DND-41 (cell line): ENCODE results near the gene PRR29.

Experiments
- ATAC-seq: fragments of 200-7000 bp; cut with Tn5 transposase; 3 replicates; pipeline ENCODE4 v1.9.1; 2021; ENCODE audit warnings: low read depth; ENCODE audit not compliant: insufficient read depth
- DNase-seq: peaks from one replicate; pipeline ENCODE4 v3.0.0-alpha.2; 2020
- H2AFZ ChIP-seq: 2 replicates; pipeline ENCODE4 v1.6.0; 2012; ENCODE audit warnings: low read depth, low read length
- H3K27ac ChIP-seq: 2 replicates; pipeline ENCODE4 v1.5.1; 2012; ENCODE audit warnings: low read length, inconsistent platforms
- H3K27me3 ChIP-seq: fragments of 200-600 bp; sonication (generic); 2 replicates; pipeline ENCODE4 v1.6.0; 2012; ENCODE audit warnings: low read length, mild to moderate bottlenecking, inconsistent platforms; ENCODE audit not compliant: insufficient read depth, poor library complexity
- H3K36me3 ChIP-seq: 2 replicates; pipeline ENCODE4 v1.5.1; 2012; ENCODE audit warnings: low read length, inconsistent platforms; ENCODE audit not compliant: insufficient read depth
- H3K4me1 ChIP-seq: 2 replicates; pipeline ENCODE4 v1.5.1; 2012; ENCODE audit warnings: mild to moderate bottlenecking, low read length; ENCODE audit not compliant: insufficient read depth
- H3K4me2 ChIP-seq: 2 replicates; pipeline ENCODE4 v1.6.0; 2012; ENCODE audit warnings: mild to moderate bottlenecking, moderate library complexity, low read length, inconsistent platforms; ENCODE audit not compliant: insufficient read depth
- H3K4me3 ChIP-seq, 2 experiments: fragments of 200-600 bp in 1 of 2; shearing (Covaris generic) in 1 of 2; 2 replicates each; pipeline ENCODE4 v1.5.1; 2012 to 2016; ENCODE audit warnings: inconsistent platforms in 2 of 2, low read length in 2 of 2, mild to moderate bottlenecking in 2 of 2, low read depth in 1 of 2, moderate library complexity in 1 of 2
- H3K79me2 ChIP-seq: 2 replicates; pipeline ENCODE4 v1.6.0; 2012; ENCODE audit warnings: low read length, inconsistent platforms; ENCODE audit not compliant: insufficient read depth
- H3K9ac ChIP-seq: 2 replicates; pipeline ENCODE4 v1.6.0; 2012; ENCODE audit warnings: low read depth, mild to moderate bottlenecking, inconsistent platforms, low read length, moderate library complexity
- H3K9me3 ChIP-seq: 2 replicates; pipeline ENCODE4 v1.5.1; 2012; ENCODE audit warnings: low read length, moderate library complexity, mild to moderate bottlenecking, inconsistent platforms; ENCODE audit not compliant: insufficient read depth, severe bottlenecking
- H4K20me1 ChIP-seq: 2 replicates; pipeline ENCODE4 v1.6.0; 2012; ENCODE audit warnings: low read length; ENCODE audit not compliant: insufficient read depth
- EZH2 ChIP-seq: IDR thresholded peaks from 3 replicates; pipeline ENCODE4 v1.6.1; 2012; ENCODE audit warnings: borderline replicate concordance, low read depth, mild to moderate bottlenecking, moderate library complexity, low read length, inconsistent platforms; ENCODE audit not compliant: severe bottlenecking
- TF ChIP-seq, protein P1 (sequence below): IDR thresholded peaks from 2 replicates; pipeline ENCODE4 v1.5.1; 2012; ENCODE audit warnings: borderline replicate concordance, low read length, moderate library complexity, mild to moderate bottlenecking; ENCODE audit not compliant: poor library complexity, severe bottlenecking; ENCODE audit errors: extremely low read depth

PRR29 gene

DNA sequence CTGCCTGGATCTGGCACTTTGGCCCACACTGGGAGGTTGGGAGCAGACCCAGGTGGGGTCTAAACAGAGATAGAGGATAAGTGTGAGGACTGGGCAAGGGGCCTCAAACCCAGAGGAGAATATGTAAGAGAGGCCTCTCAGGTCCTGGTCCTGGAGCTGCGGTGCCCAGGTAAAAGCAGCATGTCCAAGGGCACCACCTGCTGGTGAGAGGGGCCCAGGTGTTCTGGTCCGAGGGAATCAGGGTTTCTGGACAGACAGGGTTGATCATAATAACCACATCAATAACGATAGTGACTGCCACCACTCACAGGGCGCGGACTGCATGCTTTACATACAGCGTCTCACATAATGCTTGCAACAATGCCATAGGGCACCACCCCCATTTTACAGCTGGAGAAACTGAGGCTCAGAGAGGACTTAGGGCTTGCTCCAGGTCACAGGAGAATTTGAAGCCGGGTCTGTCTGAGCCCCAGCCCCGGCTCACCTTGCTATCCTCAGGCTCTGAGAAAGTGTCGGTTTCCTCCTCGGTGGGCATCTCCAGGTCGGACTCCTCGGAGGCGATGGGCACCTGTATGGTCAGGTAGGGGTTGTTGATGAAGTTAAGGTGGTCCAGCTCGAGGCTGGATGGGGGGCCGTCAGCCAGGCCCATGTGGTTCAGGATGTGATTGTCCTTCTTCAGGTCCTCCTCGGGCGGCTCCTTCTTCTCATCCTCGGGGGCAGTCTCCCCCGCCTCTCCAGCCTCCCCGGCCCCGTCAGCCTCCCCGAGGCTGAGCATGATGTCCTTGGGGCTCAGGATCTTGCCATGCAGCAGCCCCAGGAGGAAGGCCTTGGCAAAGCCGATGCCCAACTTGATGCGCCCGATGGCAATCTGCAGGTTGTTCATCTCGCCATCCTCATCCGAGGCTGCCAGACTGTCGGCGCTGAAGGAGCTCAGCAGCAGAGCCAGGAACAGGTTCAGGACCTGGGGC is 46.9 kb upstream of the PRR29 start:
- H3K4me1 ChIP-seq = peaks cover 24% of the 10 kb centered on the region
- H3K9me3 ChIP-seq = no peaks in the 10 kb centered on the region
- no peaks in the 10 kb centered on the region for H3K36me3 ChIP-seq
- no peak overlapping the region for H3K27ac ChIP-seq
- H3K79me2 ChIP-seq = no peaks in the 10 kb centered on the region
- H3K4me3 ChIP-seq = no peak overlapping the region
- peaks cover 3% of the 10 kb centered on the region; the same call in 1 of the 2 replicates for H4K20me1 ChIP-seq
- H2AFZ ChIP-seq = no peak overlapping the region
- TF ChIP-seq EZH2 = no peak
- TF ChIP-seq, protein P1, sequence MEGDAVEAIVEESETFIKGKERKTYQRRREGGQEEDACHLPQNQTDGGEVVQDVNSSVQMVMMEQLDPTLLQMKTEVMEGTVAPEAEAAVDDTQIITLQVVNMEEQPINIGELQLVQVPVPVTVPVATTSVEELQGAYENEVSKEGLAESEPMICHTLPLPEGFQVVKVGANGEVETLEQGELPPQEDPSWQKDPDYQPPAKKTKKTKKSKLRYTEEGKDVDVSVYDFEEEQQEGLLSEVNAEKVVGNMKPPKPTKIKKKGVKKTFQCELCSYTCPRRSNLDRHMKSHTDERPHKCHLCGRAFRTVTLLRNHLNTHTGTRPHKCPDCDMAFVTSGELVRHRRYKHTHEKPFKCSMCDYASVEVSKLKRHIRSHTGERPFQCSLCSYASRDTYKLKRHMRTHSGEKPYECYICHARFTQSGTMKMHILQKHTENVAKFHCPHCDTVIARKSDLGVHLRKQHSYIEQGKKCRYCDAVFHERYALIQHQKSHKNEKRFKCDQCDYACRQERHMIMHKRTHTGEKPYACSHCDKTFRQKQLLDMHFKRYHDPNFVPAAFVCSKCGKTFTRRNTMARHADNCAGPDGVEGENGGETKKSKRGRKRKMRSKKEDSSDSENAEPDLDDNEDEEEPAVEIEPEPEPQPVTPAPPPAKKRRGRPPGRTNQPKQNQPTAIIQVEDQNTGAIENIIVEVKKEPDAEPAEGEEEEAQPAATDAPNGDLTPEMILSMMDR = peak; percentile 44
- no peak overlapping the region for H3K9ac ChIP-seq
- DNase-seq (no peak), ATAC-seq (no peak)
- no peak overlapping the region for H3K4me2 ChIP-seq
- H3K27me3 ChIP-seq = no peaks in the 10 kb centered on the region

DNA sequence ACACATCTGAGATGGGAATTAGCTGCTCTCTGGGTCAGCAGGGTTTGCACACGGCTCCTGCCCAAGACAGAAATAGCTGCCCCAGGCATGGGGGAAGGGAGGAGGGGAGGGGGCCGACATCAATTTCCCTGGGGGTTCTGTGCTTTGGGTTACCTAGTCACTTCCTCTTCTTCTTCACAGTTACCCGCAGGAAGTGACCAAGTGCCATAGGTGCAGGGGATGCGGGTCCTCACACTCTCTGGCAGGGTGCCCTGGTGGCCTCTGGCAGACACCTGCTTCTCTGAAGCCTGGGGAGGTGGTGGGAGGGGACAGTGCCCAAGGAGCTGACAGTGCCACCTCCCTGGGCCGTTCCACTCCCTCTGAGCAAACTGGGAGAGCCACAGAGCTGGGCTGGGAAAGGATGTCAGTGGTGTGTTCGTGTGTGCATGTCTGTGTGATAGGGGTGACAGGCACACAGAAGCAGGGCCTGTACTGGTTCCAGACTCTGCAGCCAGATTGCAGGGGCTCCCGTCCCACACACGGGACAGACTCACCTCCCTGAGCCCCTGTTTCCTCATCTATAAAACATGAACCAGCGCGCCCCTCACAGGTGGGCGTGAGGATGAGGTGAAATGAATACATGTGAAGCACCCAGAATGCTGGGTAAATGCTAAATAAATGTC is 43.6 kb upstream of the PRR29 start:
- Histone ChIP-seq H3K9ac (no peak overlapping the region), H3K79me2 (no peaks in the 10 kb centered on the region), H3K27ac (peak overlapping the region; percentile 45), H3K9me3 (no peaks in the 10 kb centered on the region), H4K20me1 (peaks cover 3% of the 10 kb centered on the region; the same call in 1 of the 2 replicates), H3K4me1 (peaks cover 19% of the 10 kb centered on the region), H3K4me2 (0 out of 2 replicates have a peak overlapping the region, but pooled peaks have one; percentile 14), H3K27me3 (no peaks in the 10 kb centered on the region), H2AFZ (peak overlapping the region; percentile 27; the same call in 1 of the 2 replicates), H3K4me3 (no peak overlapping the region), H3K36me3 (no peaks in the 10 kb centered on the region)
- ATAC-seq (peak; percentile 88), DNase-seq (peak; percentile 76)
- TF ChIP-seq EZH2 = no peak
- TF ChIP-seq, protein P1 = no peak

DNA sequence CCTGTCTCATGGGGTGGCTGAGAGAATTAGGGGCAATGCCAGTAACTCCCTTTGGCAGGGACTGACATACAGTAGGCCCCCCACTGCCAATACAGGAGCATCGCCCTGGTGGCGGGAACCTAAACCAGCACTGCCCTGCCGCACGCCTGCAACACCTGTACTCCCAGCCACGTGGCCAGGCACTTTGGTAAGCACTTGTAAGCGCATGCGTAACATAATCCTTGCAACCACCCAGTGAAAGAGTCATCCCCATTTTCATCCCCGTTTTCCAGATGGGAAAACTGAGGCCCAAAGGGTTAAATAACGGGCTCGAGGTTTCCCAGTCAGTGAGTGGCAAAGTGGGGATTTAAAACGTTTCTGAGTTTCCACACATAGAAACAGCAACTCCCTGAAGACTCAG is 42.9 kb upstream of the PRR29 start:
- Histone ChIP-seq H3K4me1 (peaks cover 19% of the 10 kb centered on the region), H3K27ac (peak overlapping the region; percentile 45; the same call in 1 of the 2 replicates), H3K27me3 (no peaks in the 10 kb centered on the region), H2AFZ (no peak overlapping the region), H3K4me3 (no peak overlapping the region), H3K4me2 (no peak overlapping the region), H4K20me1 (peaks cover 3% of the 10 kb centered on the region; the same call in 1 of the 2 replicates), H3K9ac (no peak overlapping the region), H3K9me3 (no peaks in the 10 kb centered on the region), H3K79me2 (no peaks in the 10 kb centered on the region), H3K36me3 (no peaks in the 10 kb centered on the region)
- ATAC-seq (no peak), DNase-seq (no peak)
- TF ChIP-seq, protein P1 = no peak
- no peak for TF ChIP-seq EZH2
